ENCODE measurements around the gene LHX3.

- no peak for TF ChIP-seq EZH2phosphoT487 (IDR thresholded peaks at IDR 0.05; ENCODE audit: low read depth)
- TF ChIP-seq, protein P1, sequence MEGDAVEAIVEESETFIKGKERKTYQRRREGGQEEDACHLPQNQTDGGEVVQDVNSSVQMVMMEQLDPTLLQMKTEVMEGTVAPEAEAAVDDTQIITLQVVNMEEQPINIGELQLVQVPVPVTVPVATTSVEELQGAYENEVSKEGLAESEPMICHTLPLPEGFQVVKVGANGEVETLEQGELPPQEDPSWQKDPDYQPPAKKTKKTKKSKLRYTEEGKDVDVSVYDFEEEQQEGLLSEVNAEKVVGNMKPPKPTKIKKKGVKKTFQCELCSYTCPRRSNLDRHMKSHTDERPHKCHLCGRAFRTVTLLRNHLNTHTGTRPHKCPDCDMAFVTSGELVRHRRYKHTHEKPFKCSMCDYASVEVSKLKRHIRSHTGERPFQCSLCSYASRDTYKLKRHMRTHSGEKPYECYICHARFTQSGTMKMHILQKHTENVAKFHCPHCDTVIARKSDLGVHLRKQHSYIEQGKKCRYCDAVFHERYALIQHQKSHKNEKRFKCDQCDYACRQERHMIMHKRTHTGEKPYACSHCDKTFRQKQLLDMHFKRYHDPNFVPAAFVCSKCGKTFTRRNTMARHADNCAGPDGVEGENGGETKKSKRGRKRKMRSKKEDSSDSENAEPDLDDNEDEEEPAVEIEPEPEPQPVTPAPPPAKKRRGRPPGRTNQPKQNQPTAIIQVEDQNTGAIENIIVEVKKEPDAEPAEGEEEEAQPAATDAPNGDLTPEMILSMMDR (IDR thresholded peaks at IDR 0.05; ENCODE audit: low read depth, low read length): no peak
Observed at GRCh38 chr9:136190656-136191055, 14.3 kb downstream of the LHX3 start.

All from OCI-LY3 (cell line).